ENCODE measurements around the gene ENO2. TPM values are rescaled to one million over a fixed set of nuclear protein-coding genes. Genes with fewer than 3 reads are reported as not detected.

Gene ENO2
- total RNA-seq, 1 experiment from 2014 or later = 138 TPM

GRCh38 chr12:6925540-6926279 is 11.3 kb downstream of the ENO2 start:
- Histone ChIP-seq H3K9me3 (ENCODE audit: low read depth, low read length, poor library complexity, severe bottlenecking) (no peaks in the 10 kb centered on the region), H3K27me3 (replicated peaks; ENCODE audit: insufficient read depth, low read depth, low read length, poor library complexity) (no peaks in the 10 kb centered on the region), H3K36me3 (ENCODE audit: insufficient read depth, low read length, poor library complexity, severe bottlenecking) (peaks cover 26% of the 10 kb centered on the region), H3K27ac (ENCODE audit: low read depth, low read length, poor library complexity, severe bottlenecking) (peak overlapping the region; percentile 95), H3K4me3 (ENCODE audit: low read depth, low read length, poor library complexity, severe bottlenecking) (peak overlapping the region; percentile 36), H3K4me1 (ENCODE audit: insufficient read depth, low read length, poor library complexity, severe bottlenecking) (peaks cover 39% of the 10 kb centered on the region)
- no TSS peak for BruUV-seq (replicated peaks)
- DNase-seq (ENCODE audit: low spot score) = peak; percentile 81
- TF ChIP-seq EZH2 (IDR thresholded peaks at IDR 0.05; ENCODE audit: borderline replicate concordance, low read depth, low read length, poor library complexity, severe bottlenecking) (no peak), CTCF (conservative IDR thresholded peaks at IDR 0.05; ENCODE audit: low read depth, low read length) (no peak)
- intact Hi-C loops (cut with micrococcal nuclease; ENCODE audit: unreplicated experiment) = loop anchor here (1.0 to 2.0 kb wide), 2 partner anchors 13 to 37 kb away; no protein-coding TSS in a partner anchor
- ChIA-PET POLR2A (ENCODE audit: low non-redundant PET) (interaction anchor here (1.1 to 1.5 kb wide), 2 partner anchors 18 to 19 kb away, joined by 3 to 11 read pairs; partner anchors contain the start of genes C12orf57 and RNU7-1), CTCF (interaction anchor here (1.0 to 1.7 kb wide), 7 partner anchors 9 to 188 kb away, joined by 3 to 11 read pairs (median 5); partner anchors contain the start of genes C12orf57 and RNU7-1)

- CTCF ChIA-PET = interaction anchor here (0.6 to 0.9 kb wide), 3 partner anchors 12 to 54 kb away, joined by 3 to 4 read pairs (median 3); partner anchors contain the start of gene SPSB2
- Histone ChIP-seq H3K36me3 (ENCODE audit: insufficient read depth, low read length, poor library complexity, severe bottlenecking) (peaks cover 12% of the 10 kb centered on the region), H3K27ac (ENCODE audit: low read depth, low read length, poor library complexity, severe bottlenecking) (peak within 1 kb of the TSS; percentile 95), H3K4me1 (ENCODE audit: insufficient read depth, low read length, poor library complexity, severe bottlenecking) (peaks cover 39% of the 10 kb centered on the region), H3K27me3 (replicated peaks; ENCODE audit: insufficient read depth, low read depth, low read length, poor library complexity) (no peaks in the 10 kb centered on the region), H3K9me3 (ENCODE audit: low read depth, low read length, poor library complexity, severe bottlenecking) (no peaks in the 10 kb centered on the region), H3K4me3 (ENCODE audit: low read depth, low read length, poor library complexity, severe bottlenecking) (peak within 1 kb of the TSS; percentile 99)
- no TSS peak for BruUV-seq (replicated peaks)
- POLR2A ChIA-PET (ENCODE audit: low non-redundant PET) = interaction anchor here (1.0 kb wide), 1 partner anchor 1186 kb away, joined by 4 read pairs; no protein-coding TSS in a partner anchor
- intact Hi-C loops (cut with micrococcal nuclease; ENCODE audit: unreplicated experiment) = no loop called here
- DNase-seq (ENCODE audit: low spot score) = peak; percentile 83
- TF ChIP-seq CTCF (conservative IDR thresholded peaks at IDR 0.05; ENCODE audit: low read depth, low read length) = no peak
- no peak for TF ChIP-seq EZH2 (IDR thresholded peaks at IDR 0.05; ENCODE audit: borderline replicate concordance, low read depth, low read length, poor library complexity, severe bottlenecking)
Observed at GRCh38 chr12:6927379-6928021, 13.1 kb downstream of the ENO2 start, which contains the start of gene ATN1. TSS of gene ATN1 (plus strand) at chr12:6927959. CDS start at chr12:6934002, 6,043 bp downstream.

GRCh38 chr12:6928022-6928702 is 13.8 kb downstream of the ENO2 start:
- no peak for DNase-seq (ENCODE audit: low spot score)
- peak overlapping the region; percentile 90 for H3K27ac ChIP-seq (ENCODE audit: low read depth, low read length, poor library complexity, severe bottlenecking)
- TF ChIP-seq CTCF (conservative IDR thresholded peaks at IDR 0.05; ENCODE audit: low read depth, low read length) (no peak), EZH2 (IDR thresholded peaks at IDR 0.05; ENCODE audit: borderline replicate concordance, low read depth, low read length, poor library complexity, severe bottlenecking) (no peak)
- H3K9me3 ChIP-seq (ENCODE audit: low read depth, low read length, poor library complexity, severe bottlenecking) = no peaks in the 10 kb centered on the region
- ChIA-PET POLR2A (ENCODE audit: low non-redundant PET) (no interaction called here), CTCF (interaction anchor here (0.7 kb wide), 1 partner anchor 11 kb away, joined by 4 read pairs; no protein-coding TSS in a partner anchor)
- BruUV-seq (replicated peaks) = no TSS peak
- H3K4me3 ChIP-seq (ENCODE audit: low read depth, low read length, poor library complexity, severe bottlenecking) = peak overlapping the region; percentile 99
- intact Hi-C loops (cut with micrococcal nuclease; ENCODE audit: unreplicated experiment) = no loop called here
- H3K4me1 ChIP-seq (ENCODE audit: insufficient read depth, low read length, poor library complexity, severe bottlenecking) = peaks cover 39% of the 10 kb centered on the region
- peaks cover 15% of the 10 kb centered on the region for H3K36me3 ChIP-seq (ENCODE audit: insufficient read depth, low read length, poor library complexity, severe bottlenecking)
- no peaks in the 10 kb centered on the region for H3K27me3 ChIP-seq (replicated peaks; ENCODE audit: insufficient read depth, low read depth, low read length, poor library complexity)

All from A673 (cell line).